ENCODE data around the gene ARL13B. TPM values are rescaled to one million over a fixed set of nuclear protein-coding genes. Genes with fewer than 3 reads are reported as not detected.

The ARL13B gene
- polyA plus RNA-seq, 5 donors = 13.1 to 18.3 (median 16.7) TPM

DNA sequence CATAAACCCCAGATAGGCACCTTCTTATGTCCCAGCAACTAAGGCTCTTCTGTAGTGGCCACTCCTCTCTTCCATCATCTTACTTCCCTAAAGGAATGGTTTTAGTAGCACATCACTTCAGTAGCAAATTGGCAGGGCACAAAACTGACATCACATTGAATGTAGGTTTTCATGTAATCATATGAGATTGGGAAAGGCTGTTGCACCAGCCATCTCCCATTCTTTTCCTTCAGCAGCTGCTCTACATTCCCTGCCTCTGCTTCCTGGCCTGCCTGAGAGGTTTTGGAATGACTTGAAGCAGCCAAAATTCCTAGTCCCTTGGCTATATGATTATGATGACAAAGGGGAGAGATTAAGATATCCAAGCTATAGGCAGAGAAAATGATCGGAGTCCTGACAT is 119.4 kb downstream of the ARL13B start:
- no peak for DNase-seq

DNA sequence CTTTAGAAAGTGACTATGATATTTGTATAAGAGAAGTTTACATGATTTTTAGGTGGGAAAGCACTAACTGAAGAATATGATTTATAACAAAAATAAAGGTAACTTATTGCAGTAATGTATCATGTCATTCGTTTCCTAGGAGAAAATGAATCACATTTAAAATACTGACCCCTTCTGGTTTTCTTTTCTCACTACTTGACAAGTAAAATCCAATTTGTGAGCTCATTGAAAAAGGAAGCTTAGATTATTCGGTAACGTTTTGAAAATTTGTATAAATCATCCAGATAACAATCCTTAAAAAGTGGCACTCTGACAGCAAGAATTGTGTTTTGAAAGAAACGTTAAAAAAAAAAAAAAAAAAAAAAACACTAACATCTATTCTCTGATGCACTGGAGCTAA is 121.9 kb downstream of the ARL13B start:
- no peak for DNase-seq

Other genes starting within 250 kb of the ARL13B start
- 10 to 100 TPM; 19.6 to 31.0 (median 27.7) TPM for gene PROS1, start 6.3 kb upstream of the ARL13B start, polyA plus RNA-seq (ENCODE audit: insufficient read depth in 1 of 5, insufficient read length in 5 of 5, low replicate concordance in 1 of 5)
- gene STX19, start 48.4 kb downstream of the ARL13B start, polyA plus RNA-seq (ENCODE audit: insufficient read depth in 1 of 5, insufficient read length in 5 of 5, low replicate concordance in 1 of 5) = 10 to 100 TPM in 1 of 5 donors, 1 to 10 TPM in 4; 3.8 to 10.1 (median 6.4) TPM
- gene DHFR2, start 82.8 kb downstream of the ARL13B start, polyA plus RNA-seq (ENCODE audit: insufficient read depth in 1 of 5, insufficient read length in 5 of 5, low replicate concordance in 1 of 5) = 10 to 100 TPM in 4 of 5 donors, 1 to 10 TPM in 1; 7.9 to 11.7 (median 11.1) TPM
- gene NSUN3, start 82.9 kb downstream of the ARL13B start, polyA plus RNA-seq (ENCODE audit: insufficient read depth in 1 of 5, insufficient read length in 5 of 5, low replicate concordance in 1 of 5) = 10 to 100 TPM; 10.2 to 20.1 (median 18.6) TPM